ENCODE data around the gene HELZ. TPM values are rescaled to one million over a fixed set of nuclear protein-coding genes. Genes with fewer than 3 reads are reported as not detected.

HELZ gene
- total RNA-seq, 1 experiment from 2014 or later, result 18.4 TPM

DNA sequence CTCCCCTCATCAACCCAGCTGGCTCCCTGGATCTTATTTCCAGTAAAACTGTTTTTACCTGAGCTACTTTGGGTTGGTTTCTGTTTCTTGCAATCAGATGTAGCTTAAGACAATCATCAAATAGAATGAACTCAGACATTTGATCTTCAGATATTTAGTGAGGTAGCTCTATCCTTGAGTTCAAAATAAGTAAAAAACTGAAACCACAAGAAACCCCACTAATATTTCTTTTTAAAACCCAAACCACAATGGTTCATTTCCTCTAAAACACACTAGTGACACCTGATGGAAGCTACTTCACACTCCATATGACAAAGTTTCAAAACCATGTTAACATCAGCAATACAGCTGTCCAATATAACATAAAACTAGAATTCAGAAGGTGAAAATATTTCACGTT is 162.9 kb downstream of the HELZ start:
- no peak for DNase-seq (ENCODE audit: low read depth)

DNA sequence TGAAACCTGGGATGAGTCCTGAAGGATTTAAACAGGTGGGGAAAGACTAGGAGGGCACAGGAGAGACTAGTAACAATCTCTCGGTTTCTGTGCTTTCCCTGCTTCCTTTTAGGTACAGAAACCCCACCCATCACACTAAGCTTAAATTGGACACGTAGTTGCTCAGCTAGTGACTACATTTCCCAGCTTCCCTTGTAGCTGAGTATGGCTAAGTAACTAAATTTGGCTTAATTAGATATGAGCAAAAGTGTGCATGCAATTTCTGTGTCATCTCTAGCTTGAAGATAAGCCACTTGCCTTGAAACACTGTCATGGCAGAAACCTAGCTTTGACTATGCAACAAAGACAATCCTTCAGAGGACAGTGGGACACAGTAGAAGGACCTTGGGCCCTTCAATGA is 164.2 kb downstream of the HELZ start:
- no peak for DNase-seq (ENCODE audit: low read depth)

DNA sequence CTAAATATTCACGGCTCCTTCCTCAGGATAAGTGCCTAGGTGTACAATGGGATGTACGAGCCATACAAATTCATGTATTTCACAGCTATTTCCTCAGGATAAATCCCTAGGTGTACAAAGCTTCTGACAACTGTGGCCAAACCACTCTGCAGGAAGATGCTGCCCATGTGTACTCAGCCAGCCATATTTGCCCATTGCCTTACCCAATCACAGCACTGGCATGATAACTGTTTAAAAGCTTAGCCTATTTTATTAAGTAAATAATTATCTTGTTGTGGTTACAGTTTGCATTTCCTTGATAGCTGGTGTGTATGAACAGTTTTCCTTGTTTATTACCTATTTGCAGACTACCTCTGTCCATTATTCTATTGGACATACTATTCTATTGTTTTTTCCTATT is 165.5 kb downstream of the HELZ start:
- no peak for DNase-seq (ENCODE audit: low read depth)

DNA sequence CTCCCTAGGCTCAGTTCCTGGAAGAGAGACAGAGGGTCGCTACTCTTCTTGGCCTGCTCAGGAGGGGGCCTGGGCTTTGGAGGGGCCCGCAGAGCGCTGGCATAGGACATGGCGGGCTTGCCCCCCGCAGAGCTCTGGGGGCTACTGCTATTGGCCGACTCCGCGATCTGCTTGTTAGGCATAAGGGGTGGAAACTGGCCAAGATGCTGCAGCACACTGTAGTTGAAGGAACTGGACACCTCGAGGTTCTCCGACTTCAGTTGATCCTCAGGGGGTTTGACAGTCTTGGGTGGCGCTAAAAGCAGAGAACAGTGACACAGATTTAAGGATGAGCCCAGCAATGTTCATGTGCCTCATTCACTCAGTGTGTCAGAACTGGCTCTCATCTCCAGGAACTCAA is 166.7 kb downstream of the HELZ start:
- no peak for DNase-seq (ENCODE audit: low read depth)

DNA sequence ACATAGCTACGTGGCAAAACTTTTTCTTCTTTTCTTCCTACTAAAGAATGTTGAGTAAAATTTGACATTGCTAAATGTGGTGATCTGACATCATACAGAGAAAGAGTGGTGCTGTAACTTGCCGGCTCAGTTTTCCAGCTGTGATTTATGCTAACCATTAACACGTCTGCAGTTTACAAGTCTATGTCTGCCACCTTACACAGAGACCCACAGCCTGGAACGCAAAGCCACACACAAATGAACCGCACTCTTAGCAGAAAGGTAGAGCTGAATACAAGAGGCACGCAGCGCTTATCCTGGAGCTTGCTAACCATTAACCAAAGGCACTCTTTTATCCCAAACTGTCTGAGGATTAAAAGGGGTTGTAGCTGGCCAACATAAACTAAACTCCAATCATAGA is 168.7 kb downstream of the HELZ start:
- no peak for DNase-seq (ENCODE audit: low read depth)

DNA sequence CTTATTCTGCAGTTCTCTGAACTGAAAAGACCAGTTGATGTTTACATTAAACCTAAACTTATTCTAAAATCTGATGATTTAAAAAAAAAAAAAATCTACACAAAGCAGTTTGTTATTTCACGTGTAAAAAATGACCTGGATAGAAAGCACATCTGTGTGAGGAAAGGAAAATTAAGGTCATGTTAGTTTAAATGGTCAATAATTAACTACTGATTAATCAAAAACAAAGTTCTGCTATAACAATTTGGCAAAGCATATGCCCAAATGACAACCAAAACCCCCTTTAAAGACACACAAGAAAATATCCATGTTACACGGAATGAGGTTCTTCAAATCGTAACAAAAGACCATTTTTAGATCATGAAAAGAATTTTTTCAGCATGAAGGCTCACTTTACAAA is 170.2 kb downstream of the HELZ start:
- DNase-seq (ENCODE audit: low read depth), result no peak

DNA sequence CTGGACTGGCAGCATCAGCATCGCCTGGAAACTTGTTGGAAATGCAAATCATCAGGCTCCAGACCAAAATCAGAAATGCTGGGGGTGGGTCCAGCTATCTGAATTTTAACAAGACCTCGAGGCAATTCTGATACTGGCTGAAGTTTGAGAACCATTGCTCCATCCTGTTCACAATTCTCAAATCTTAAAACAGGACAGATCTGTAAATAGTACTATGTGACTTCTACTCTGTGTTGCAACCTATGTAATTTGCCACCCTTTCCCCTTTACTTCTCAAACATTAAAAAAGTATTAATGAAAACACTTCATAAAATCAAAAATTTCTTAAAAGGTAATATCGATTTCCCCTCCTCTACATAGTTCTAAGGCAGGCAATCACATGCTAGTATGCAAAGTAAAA is 172.1 kb downstream of the HELZ start:
- DNase-seq (ENCODE audit: low read depth), result no peak

DNA sequence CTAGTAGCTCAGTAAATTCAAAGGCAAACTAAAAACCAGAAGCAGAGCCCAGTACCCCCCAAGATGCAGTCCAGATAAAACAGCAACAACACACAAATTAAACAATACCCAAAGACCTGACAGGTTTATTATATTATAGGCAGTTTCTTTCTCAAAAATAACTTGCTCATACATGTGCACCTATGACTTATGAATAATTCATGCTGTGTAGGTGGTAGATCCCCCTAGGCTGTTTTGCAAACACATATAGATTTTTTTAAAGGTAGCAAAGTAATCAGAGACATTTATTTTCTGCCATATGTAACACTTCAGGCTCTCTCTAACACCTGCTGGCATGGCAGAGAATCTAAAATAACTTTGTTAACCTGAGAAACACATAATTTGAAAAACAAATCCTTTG is 173.4 kb downstream of the HELZ start:
- DNase-seq (ENCODE audit: low read depth), result no peak

DNA sequence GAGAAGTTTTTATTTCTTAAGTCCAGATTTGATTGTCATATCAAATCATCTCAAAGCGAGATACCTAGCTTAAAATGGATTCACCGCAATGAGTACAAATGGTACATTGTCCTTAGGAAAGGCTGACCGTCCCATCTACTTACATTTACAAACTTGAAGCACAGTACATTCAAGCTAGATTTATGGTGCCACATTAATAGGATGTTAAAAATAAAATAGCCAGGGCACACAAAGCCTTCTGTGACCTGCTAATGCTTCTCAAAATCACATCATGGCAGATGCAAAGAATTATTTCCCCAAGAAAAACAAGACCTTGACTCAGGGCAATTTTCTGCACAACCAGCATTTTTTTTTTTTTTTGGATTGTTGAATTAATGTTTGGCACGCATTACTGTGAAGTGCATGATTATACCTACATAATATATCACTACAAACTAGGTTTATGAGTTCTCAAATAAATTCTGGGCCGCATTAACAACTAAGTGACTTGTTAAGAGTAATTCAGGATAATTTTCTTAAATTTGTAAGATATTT is 175.3 kb downstream of the HELZ start:
- no peak for DNase-seq (ENCODE audit: low read depth)

DNA sequence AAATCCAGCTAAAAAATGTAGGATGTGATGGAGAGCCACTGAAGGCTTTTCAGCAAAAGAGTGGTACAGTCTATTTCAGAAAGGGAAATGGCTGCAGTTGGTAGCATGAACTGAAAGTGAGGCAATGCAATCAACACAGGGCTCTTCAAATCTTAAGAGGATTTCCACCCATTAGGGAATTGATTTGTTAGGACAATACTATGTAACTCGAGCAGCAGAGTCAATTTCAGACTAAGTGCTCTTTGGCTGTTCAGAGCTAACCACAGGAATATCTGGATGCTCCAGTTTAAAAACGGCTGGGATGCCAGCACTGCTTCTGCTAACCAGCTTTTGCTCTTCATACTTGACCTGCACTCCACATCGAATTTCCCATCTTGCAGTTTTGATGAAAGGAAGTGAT is 176.0 kb downstream of the HELZ start:
- DNase-seq (ENCODE audit: low read depth), result no peak

DNA sequence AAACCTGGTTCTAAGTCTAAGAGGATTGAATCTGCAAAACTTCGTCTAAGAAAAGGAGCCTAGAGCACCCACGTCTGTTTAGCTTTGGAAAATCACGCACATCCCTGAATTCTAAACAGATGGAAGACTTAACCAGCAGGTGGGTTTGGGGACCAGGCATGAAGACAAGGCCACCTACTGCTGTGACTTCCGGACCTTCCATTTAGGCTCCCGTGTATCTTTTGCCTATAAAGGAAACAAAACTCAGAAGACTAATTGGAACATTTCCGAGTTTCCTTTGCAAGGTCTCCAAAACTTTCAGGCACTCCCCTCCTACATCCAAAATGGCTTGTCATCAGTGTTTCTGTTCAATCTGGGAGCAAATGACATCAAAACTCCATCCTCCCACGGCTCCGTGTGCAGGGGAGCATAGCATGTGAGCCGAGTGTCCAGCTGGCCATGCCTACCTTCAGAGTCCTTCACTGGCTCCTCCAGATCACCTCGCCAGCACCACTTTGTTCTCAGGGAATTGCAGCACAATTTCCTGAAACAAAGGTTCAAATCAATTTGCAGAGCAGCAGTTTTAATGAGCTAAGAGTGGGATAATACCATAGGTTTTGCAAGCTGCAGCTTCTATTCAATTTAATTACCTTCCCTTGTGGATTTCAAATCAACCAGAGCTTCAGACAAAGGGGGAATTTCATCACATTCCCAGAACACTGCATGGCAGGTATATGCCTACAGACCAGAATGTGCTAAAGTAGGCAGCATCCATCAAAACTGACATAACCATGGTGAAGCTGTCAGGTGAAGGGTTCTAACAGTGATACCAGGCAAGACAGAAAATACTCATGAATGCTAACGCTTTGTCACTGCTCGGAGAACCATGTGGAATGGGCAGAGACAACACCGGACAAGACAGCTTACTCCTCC is 177.2 kb downstream of the HELZ start:
- DNase-seq (ENCODE audit: low read depth), result no peak

DNA sequence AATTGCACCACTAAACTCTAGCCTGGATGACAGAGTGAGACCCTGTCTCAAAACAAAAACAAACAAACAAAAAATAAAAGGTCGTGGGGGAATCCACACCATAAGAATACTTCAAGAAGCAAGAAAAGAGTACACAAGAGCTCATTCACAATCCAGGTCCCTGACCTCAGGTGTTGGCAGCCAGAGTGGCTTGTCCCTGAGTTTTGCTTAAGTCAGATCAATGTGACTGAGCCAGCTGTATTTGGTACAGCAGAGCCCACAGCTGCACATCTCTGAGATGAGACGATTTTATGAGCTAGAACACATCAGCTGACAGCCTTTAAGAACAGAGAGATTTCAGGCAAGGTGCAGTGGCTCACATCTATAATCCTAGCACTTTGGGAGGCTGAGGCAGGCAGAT is 178.3 kb downstream of the HELZ start:
- DNase-seq (ENCODE audit: low read depth), result no peak

DNA sequence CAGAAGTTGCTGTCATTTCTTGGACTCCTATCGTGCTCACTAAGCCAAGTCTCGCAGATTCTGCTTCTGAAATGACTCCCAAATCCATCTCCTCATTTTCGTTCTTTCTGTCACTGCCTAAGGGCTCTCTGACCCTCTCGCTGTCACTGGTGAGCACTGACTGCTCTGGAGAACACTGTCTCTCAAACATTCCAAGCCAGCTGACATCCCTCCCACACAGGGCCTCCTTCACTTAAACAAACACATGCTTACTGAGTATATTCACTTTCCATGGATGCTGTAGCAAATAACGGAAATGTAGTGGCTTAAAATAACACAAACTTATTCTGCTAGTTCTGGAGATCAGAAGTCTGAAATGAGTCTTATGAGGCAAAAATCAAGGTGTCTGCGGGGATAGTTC is 181.9 kb downstream of the HELZ start:
- no peak for DNase-seq (ENCODE audit: low read depth)

DNA sequence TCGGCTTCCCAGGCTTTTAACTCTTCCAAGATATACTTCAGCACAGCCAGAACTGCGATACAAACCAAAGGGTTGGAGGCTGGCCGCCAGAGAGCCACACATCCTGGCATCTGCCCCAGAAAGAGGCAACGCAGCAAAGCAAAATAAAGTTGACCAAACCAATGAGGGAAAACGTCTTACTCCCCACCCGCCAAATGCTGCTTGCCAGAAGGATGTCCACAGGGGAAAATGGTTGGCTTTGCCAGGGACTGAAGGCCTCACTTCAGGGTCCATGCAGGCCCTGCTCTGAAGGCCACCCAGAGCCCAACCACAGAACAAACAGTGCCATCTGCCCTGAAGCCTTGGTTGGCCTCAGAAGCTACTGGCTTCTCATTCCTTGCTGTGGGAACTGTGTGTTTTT is 185.6 kb downstream of the HELZ start:
- DNase-seq (ENCODE audit: low read depth), result no peak

DNA sequence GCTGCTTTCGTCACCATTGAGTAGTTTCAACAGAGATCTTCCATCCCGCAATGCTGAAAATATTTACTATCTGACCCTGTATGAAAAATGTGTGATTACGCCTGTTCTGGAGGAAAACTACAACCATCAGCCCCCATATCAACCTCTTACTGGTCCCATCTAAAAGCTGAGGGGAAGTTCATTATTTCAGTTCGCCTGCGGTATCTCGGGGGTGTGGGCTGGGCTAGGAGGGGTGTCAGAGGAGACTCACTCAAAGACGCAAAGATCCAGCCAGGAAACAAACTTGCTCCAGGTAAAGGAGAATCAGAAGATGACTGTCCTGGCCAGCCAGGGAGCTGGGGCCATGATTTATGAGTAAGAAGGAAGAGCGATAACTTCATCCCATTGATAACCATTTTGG is 187.0 kb downstream of the HELZ start:
- no peak for DNase-seq (ENCODE audit: low read depth)

DNA sequence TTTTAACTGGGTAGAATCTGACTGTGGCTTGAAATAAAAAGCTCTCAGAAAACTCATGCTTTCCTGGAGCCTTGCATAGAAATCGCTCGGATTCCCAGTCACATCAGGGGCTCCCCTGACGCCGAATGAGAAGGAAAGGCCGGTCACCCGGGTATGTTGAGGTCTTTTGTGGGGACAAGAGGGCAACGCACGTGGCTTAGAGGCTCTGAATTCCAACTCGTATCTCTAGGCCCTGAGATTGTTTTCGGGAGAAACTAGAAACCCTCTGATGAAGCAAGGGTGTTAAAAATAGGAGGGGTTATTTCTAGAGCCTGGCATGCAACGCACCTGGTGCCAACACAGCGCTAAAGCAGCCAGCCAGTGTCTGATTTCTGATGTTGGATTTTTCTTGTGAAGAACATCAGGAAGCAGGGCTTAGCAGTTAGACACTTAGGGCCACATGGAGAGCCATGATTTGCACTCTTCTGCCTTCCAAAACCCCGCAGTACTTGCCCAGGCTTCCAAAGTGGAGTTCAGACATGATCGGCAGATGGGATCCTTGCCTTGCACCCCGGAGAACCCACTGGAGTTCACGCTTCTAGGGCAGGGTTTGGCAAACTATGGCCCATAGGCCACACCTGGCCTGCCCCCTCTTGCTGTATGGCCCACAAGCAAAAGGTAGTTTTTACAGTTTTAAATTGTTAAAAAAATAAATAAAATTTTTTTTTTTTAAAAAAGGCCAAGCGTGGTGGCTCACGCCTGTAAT is 188.1 kb downstream of the HELZ start:
- no peak for DNase-seq (ENCODE audit: low read depth)

DNA sequence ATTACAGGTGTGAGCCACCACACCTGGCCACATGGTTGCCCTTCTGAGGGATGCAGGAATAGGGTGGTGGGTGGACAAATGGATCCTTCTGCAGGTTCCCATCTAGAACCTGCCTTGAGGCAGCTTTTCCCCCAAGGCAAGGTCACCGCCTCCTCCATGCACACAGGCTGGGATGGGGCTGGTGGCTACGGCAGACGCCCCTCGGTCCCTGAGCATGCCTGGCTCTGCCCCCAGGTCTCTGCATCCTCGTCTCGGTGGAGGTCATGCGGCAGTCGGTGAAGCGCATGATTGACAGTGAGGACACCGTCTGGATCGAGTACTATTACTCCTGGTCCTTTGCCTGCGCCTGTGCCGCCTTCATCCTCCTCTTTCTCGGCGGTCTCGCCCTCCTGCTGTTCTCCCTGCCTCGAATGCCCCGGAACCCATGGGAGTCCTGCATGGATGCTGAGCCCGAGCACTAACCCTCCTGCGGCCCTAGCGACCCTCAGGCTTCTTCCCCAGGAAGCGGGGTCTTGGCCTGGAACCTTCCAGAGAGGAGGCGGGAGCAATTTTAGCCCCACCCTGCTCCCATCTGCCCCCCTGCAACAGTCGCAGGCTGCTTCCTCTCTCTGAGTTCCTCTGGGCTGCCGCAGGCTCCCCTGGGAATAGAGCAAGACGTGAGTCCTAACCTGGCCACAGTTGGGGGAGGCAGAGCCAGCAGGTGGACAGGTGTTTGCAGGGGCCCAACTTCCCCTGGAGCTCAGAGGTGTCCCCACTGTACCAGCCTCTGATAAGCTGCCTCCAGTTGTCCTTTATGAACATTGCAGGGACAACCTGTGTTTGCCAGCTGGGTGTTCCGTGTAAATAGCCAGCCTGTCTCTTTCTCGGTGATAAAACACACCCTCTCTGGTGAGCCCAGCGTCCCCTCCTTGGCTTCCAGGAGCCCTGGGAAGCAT is 188.9 kb downstream of the HELZ start:
- no peak for DNase-seq (ENCODE audit: low read depth)

DNA sequence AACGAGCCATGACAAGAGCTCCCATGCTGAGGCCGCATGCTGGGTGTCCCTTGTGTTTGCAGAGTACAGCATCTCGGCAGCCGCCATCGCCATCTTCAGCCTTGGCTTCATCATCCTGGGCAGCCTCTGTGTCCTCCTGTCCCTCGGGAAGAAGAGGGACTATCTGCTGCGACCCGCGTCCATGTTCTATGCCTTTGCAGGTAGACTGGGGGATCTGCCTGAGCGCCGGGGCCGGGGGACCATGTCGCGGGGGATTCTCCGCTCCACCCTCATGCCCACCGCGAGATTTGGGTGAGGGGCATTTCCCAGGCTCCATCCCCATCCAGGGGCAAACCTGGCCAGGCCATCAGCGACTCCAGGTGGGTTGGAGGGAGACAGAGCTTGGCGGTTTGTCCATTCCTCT is 190.0 kb downstream of the HELZ start:
- DNase-seq (ENCODE audit: low read depth), result no peak

DNA sequence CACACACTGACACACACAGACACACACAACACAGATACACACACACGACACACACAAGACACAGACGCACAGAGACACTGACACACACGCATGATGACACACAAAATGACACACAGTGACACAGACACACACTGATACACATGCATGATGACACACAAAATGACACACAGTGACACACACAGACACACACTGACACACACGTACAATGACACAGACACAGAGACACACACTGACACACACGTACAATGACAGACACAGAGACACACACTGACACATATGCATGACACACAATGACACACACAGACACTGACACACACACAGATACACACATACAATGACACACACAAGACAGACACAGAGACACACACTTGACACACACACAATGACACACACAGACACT is 190.4 kb downstream of the HELZ start:
- no peak for DNase-seq (ENCODE audit: low read depth)

DNA sequence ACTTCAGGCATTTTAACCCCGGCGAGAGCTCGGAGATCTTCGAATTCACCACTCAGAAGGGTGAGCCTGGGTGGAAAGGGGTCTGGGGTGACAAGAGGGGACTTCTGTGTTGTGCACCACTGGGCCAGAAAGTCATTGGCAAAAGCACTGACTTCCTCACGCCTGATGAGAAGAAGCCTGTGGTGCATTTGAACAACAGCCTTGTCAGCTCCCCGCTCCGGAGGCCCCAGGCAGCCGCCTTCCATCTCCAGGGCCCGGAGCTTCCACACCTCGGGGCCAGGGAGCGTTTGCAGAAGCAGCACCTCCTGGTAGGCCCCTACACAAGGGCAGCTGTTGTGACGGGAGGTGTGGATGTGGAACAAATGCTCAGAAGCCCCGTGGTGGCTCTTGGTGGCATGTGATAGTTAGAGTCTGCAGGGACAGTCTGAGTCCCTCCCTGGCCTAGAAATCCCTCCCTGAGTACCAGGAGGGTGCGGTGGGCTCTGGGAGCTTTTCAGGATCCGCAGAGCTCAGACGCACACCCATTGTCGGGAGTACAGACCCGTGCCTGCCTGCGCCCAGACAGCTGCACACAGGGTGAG is 190.9 kb downstream of the HELZ start:
- no peak for DNase-seq (ENCODE audit: low read depth)

DNA sequence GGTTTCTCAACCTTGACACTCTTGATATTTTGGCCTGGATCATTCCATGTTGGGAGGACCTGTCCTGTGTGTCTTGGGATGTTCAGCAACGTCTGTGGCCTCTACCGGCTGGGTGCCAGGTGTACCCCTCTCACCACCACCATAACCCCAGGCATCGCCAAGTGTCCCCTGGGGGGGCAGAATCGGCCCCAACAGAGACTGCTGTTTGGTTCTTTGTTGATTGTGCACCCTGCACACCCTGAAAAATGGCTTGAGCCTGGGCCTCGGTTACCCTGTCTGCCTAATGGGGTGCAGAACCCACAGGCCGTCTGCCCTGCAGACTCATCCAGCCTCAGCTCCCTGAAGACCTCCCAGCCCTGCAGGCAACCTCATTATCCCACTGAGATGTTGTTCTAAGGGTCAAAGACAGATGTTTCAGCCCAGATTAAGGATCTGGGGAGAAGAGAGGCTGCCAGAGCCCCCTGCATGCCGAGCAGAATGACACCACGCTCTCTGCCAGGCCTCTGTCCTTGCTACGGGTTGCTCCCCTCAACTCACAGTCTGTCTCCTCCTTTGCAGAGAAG is 191.5 kb downstream of the HELZ start:
- no peak for DNase-seq (ENCODE audit: low read depth)
